Neutrophil (primary cell): ENCODE measurements around the gene CISTR.

Experiments
- H3K27ac ChIP-seq: fragments of 200-600 bp; sonication (generic); 2 replicates; pipeline ENCODE4 v1.5.1; 2016; ENCODE audit warnings: mild to moderate bottlenecking, moderate library complexity
- H3K27me3 ChIP-seq: fragments of 200-600 bp; sonication (generic); 2 replicates; pipeline ENCODE4 v1.6.0; 2016; ENCODE audit warnings: mild to moderate bottlenecking
- H3K36me3 ChIP-seq: fragments of 200-600 bp; sonication (generic); 2 replicates; pipeline ENCODE4 v1.5.1; 2017
- H3K4me1 ChIP-seq, 2 experiments: fragments of 200-600 bp in 1 of 2; sonication (generic) in 1 of 2; 1 replicate in 1 of 2; 2 replicates in 1 of 2; pipeline versions ENCODE4 v1.5.1 to v1.6.1; 2013 to 2016; ENCODE audit warnings: low read depth in 1 of 2, low read length in 1 of 2, mild to moderate bottlenecking in 1 of 2, moderate library complexity in 1 of 2; ENCODE audit not compliant: control insufficient read depth in 1 of 2, insufficient read depth in 1 of 2
- H3K4me3 ChIP-seq, 2 experiments: fragments of 200-600 bp in 1 of 2; sonication (generic) in 1 of 2; 1 replicate in 1 of 2; 2 replicates in 1 of 2; pipeline ENCODE4 v1.5.1; 2013 to 2016; ENCODE audit warnings: low read depth in 1 of 2, low read length in 1 of 2, mild to moderate bottlenecking in 1 of 2, moderate library complexity in 1 of 2
- H3K9me3 ChIP-seq: fragments of 200-600 bp; sonication (generic); 2 replicates; pipeline ENCODE4 v1.5.1; 2016
- TF ChIP-seq, protein P1 (sequence below): fragments of 200-600 bp; sonication (generic); IDR thresholded peaks from 2 replicates; pipeline ENCODE4 v1.5.1; 2016; ENCODE audit warnings: antibody characterized with exemption

The CISTR gene

DNA sequence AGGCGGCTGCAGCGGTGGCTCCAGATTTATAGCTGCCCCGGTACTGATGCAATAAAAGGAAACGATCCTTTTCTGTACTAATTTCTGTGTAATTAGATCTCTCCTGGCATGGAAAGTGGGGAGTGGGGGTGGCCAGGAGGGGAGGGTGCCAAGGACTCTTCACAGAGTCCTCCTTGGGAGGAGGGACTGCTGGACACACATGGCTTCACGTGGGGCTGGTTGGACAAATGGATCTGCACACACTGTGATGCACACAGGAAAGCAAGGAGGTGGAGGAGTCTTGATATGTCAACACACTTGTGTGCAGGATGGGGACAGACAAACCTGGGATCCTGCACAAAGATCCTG is 52.1 kb downstream of the CISTR start:
- TF ChIP-seq, protein P1, sequence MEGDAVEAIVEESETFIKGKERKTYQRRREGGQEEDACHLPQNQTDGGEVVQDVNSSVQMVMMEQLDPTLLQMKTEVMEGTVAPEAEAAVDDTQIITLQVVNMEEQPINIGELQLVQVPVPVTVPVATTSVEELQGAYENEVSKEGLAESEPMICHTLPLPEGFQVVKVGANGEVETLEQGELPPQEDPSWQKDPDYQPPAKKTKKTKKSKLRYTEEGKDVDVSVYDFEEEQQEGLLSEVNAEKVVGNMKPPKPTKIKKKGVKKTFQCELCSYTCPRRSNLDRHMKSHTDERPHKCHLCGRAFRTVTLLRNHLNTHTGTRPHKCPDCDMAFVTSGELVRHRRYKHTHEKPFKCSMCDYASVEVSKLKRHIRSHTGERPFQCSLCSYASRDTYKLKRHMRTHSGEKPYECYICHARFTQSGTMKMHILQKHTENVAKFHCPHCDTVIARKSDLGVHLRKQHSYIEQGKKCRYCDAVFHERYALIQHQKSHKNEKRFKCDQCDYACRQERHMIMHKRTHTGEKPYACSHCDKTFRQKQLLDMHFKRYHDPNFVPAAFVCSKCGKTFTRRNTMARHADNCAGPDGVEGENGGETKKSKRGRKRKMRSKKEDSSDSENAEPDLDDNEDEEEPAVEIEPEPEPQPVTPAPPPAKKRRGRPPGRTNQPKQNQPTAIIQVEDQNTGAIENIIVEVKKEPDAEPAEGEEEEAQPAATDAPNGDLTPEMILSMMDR = no peak
- H3K27me3 ChIP-seq = peaks cover 100% of the 10 kb centered on the region
- H3K9me3 ChIP-seq = no peaks in the 10 kb centered on the region
- H3K4me3 ChIP-seq = no peak overlapping the region
- no peak overlapping the region for H3K27ac ChIP-seq
- H3K4me1 ChIP-seq = peaks cover 5 to 24% of the 10 kb centered on the region in 2 experiments
- H3K36me3 ChIP-seq = no peaks in the 10 kb centered on the region

DNA sequence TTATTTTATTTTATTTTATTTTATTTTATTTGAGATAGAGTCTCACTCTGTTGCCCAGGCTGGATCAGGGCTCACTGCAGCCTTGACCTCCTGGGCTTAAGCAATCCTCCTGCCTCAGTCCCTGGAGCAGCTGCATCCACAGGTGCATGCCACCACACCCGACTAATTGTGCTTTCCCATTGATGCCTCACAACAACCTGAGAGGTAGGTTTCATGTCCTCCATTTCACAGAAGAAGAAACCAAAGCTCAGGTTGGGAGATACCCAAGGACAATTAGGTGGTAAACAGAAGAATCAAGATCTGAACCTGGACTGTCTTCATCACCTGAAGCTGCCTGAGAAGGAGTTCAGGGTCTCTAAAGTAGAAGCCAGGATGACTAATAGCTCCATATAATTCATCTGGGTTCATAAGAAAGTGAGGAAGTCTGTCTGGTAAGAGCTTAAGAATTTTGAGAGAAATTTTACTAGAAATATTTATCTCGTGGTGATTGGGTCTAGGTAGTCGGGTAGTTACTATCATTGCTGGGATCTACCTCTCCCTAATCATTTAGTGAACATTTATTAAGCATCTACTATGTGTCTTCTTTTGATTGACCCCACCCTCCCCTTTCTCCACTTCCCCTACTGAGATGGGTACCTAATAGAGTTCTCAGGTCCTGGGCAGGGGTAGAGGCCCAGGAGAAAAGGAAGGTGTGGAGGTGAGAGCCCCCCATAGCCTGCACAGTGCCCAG is 52.7 kb downstream of the CISTR start:
- TF ChIP-seq, protein P1 = no peak
- Histone ChIP-seq H3K27ac (no peak overlapping the region), H3K4me1 (peaks cover 5 to 24% of the 10 kb centered on the region in 2 experiments), H3K4me3 (no peak overlapping the region), H3K9me3 (no peaks in the 10 kb centered on the region), H3K36me3 (no peaks in the 10 kb centered on the region), H3K27me3 (peaks cover 100% of the 10 kb centered on the region)

DNA sequence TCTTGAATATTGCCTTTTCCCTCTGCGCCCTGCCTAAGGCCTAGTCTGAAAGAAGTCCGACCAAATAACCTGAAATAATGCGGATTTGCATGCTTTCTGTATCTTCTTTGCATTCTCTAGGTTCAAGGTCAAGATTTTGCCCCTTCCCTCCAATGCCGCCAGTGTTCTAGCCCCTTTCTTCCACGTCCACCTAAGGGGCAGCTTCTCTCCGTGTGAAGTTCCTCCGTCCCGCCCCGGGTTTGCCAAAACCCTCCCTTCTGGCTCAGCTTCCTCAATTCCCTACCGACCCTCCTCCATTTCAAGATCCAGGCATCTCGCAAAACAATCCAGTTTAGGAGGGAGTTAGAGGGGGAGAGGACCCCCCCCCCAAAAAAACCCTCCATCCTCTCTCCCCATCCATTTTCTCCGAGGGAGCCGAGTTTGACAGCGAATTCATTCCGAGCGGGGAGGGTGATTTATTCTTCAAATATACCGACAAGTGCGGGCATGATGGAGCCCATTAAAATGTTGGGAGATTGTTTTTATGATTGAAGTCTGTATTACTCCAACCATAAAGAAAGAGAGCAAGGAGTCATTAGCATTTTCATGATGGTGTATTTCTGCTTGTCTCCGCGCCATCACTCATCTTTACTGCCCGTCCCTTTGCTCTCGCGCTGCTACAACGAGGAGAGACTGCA is 55.0 kb downstream of the CISTR start:
- Histone ChIP-seq H3K9me3 (no peaks in the 10 kb centered on the region), H3K27ac (no peak overlapping the region), H3K36me3 (no peaks in the 10 kb centered on the region), H3K4me3 (no peak overlapping the region), H3K4me1 (peaks cover 5 to 24% of the 10 kb centered on the region in 2 experiments), H3K27me3 (peaks cover 100% of the 10 kb centered on the region)
- TF ChIP-seq, protein P1 = no peak
